NT2/D1 (cell line): ENCODE data around the gene ZDHHC8.

ENCODE experiments used
- SUZ12 ChIP-seq: IDR thresholded peaks from 2 replicates; pipeline ENCODE4 v1.6.1; 2011; ENCODE audit not compliant: insufficient read length, insufficient read depth; ENCODE audit errors: extremely low read depth
- YY1 ChIP-seq: IDR thresholded peaks from 2 replicates; pipeline ENCODE4 v1.6.1; 2011; ENCODE audit not compliant: insufficient read length, insufficient read depth

DNA sequence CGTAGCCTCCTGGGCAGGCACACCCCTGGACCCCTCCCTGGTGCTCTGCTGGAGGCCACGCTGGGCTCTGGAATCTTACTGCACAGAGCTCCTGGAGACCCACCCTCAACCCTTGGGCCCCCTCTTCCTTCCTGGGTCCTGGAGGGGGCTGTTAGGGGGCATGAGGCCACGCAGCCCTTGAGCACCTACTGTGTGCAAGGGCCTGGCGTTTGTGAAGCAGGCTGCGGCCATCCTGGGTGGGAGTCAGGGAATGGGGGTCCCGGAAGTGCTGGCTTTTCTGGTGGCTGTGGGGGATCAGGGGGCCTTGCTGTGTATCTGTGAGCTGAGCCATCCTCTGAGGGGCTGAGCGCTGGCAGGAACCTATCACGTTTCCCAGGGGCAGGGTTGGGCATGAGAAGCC, 60.2 kb downstream of the ZDHHC8 start:
- TF ChIP-seq YY1 (no peak), SUZ12 (no peak)
